Stimulated activated CD4-positive, alpha-beta T cell treated with anti-CD3 and anti-CD28 coated beads, TNF-alpha, amount 100 ng/mL, for 4 hours (primary cell): ENCODE data around the gene PPP1R15B.
"Not testable (repeated sequence)": the region's sequence is repeated elsewhere in the genome, so short reads cannot be mapped to it uniquely, and the experiment has no call there.

Experiments
- DNase-seq, 3 experiments: peaks; one replicate each; pipeline ENCODE4 v3.0.0-alpha.2; 2020; ENCODE audit warnings: low read depth in 3 of 3

The PPP1R15B gene

GRCh38 chr1:204443871-204444581 lies 32.4 kb upstream of the PPP1R15B start:
- no peak for DNase-seq

GRCh38 chr1:204443260-204443619 lies 31.6 kb upstream of the PPP1R15B start:
- no peak for DNase-seq

GRCh38 chr1:204442376-204443259 lies 31.0 kb upstream of the PPP1R15B start:
- DNase-seq = no peak

GRCh38 chr1:204441558-204441957 lies 29.9 kb upstream of the PPP1R15B start:
- no peak for DNase-seq

- DNase-seq = no peak
These were observed 28.2 kb upstream of the PPP1R15B start for GRCh38 chr1:204439621-204440375.

- no peak for DNase-seq
These were observed 27.0 kb upstream of the PPP1R15B start for GRCh38 chr1:204438628-204439027.

GRCh38 chr1:204437796-204438570 lies 26.4 kb upstream of the PPP1R15B start:
- no peak for DNase-seq

GRCh38 chr1:204435872-204436271 lies 24.3 kb upstream of the PPP1R15B start:
- no peak for DNase-seq

GRCh38 chr1:204435381-204435831 lies 23.8 kb upstream of the PPP1R15B start:
- no peak for DNase-seq

- DNase-seq = no peak
These were observed 22.6 kb upstream of the PPP1R15B start for GRCh38 chr1:204434116-204434755.

- no peak for DNase-seq
These were observed 21.1 kb upstream of the PPP1R15B start for GRCh38 chr1:204432708-204433107.

- peak; percentile 56 to 70 (median 68) for DNase-seq
These were observed 19.9 kb upstream of the PPP1R15B start for GRCh38 chr1:204431310-204432184.

- no peak for DNase-seq
These were observed 18.1 kb upstream of the PPP1R15B start for GRCh38 chr1:204429746-204430145.

- DNase-seq = no peak
These were observed 15.5 kb upstream of the PPP1R15B start for GRCh38 chr1:204426971-204427701.

GRCh38 chr1:204426474-204426873 lies 14.9 kb upstream of the PPP1R15B start:
- DNase-seq = no peak

GRCh38 chr1:204426035-204426436 lies 14.4 kb upstream of the PPP1R15B start:
- DNase-seq = no peak

- DNase-seq = no peak
These were observed 13.0 kb upstream of the PPP1R15B start for GRCh38 chr1:204424621-204425020.

- not testable (repeated sequence) for DNase-seq
These were observed 10.6 kb upstream of the PPP1R15B start for GRCh38 chr1:204422061-204422705.

GRCh38 chr1:204421441-204421840 lies 9.8 kb upstream of the PPP1R15B start:
- DNase-seq = no peak
